ENCODE data around the gene CINP. TPM values are rescaled to one million over a fixed set of nuclear protein-coding genes. Genes with fewer than 3 reads are reported as not detected.

The CINP gene
- total and polyA plus RNA-seq, 9 of the 15 experiments (the other 6 are each of a cell fraction or from before 2014, with no cell fraction given): 36.3 to 63.2 (median 43.7) TPM

DNA sequence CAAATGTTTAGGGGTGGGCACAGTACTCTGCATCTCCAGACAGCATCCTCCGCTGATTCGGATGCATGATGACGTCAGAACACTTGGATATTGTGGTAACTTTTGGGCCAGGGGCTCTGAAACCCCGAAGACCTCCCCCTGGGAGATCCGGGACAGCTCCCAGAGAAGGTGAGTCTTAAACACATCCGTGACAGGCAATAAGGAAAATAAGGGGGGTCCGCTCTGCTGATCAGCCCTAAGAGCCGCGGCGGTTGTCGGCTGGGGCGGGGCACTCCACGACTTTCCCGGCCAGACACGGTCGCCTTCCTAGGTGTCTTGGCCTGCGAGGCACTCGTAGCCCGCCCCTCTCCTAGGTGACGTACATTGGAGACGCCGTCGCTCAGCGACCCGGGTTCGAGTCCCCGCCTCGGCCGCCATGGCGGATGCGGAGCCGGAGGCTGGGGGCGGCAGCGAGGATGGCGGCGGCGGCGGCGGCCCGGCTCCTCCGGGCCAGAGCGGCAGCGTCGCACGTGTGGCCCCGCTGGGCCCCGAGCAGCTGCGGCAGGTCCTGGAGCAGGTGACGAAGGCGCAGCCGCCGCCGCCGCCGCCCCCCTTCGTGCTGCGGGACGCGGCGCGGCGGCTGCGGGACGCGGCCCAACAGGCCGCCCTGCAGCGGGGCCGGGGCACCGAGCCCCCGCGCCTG lies 43.2 kb downstream of the CINP start, which contains the start of gene ZNF839:
Gene ZNF839 (plus strand): TSS at position 396 of the 682 bp plus-strand sequence. CDS start 20 bp downstream, at position 416.
- peak within 1 kb of the TSS; percentile 84 for H3K4me3 ChIP-seq
- in situ Hi-C loops (cut with MboI) (loop anchor here (5.0 to 10.0 kb wide), 4 partner anchors 195 to 615 kb away; partner anchors contain the start of gene DYNC1H1), intact Hi-C loops (cut with micrococcal nuclease) (loop anchor here (5.0 kb wide), 3 partner anchors 198 to 357 kb away; partner anchors contain the start of gene DYNC1H1)
- peak within 1 kb of the TSS; percentile 99 for H2AFZ ChIP-seq (ENCODE audit: low read depth, low read length)
- H3K9ac ChIP-seq (ENCODE audit: insufficient read depth in 1 of 2, low read depth in 2 of 2, low read length in 2 of 2): peak within 1 kb of the TSS; percentile 91 to 97
- FAIRE-seq (peak; percentile 67), ATAC-seq (peak; percentile 69), DNase-seq (ENCODE audit: extremely low read depth in 1 of 4, low spot score in 3 of 4) (peak; percentile 79 to 90 (median 83))
- ChIA-PET CTCF (ENCODE audit: low intra/inter-chr PET ratio) (no interaction called here), POLR2A (no interaction called here)
- H3K36me3 ChIP-seq (ENCODE audit: control insufficient read depth, insufficient read depth, low read length): peaks cover 14% of the 10 kb centered on the region; the same call in 2 of the 3 replicates
- no peaks in the 10 kb centered on the region for H3K9me3 ChIP-seq (replicated peaks; ENCODE audit: control insufficient read depth, insufficient read depth, low read depth, low read length)
- no peaks in the 10 kb centered on the region for H3K9me1 ChIP-seq (ENCODE audit: control insufficient read depth, insufficient read depth, low read length)
- 1% methylated on average over 27 of the region's 71 CpGs for WGBS (ENCODE audit: insufficient coverage, low coverage, missing lambda C conversion rate)
- peak within 1 kb of the TSS; percentile 76 for H3K27ac ChIP-seq (ENCODE audit: extremely low read depth, low read depth, low read length)
- H3K27me3 ChIP-seq (ENCODE audit: control insufficient read depth in 2 of 2, insufficient read depth in 2 of 2, low read length in 2 of 2): no peaks in the 10 kb centered on the region
- peaks cover 21 to 24% of the 10 kb centered on the region in 2 experiments; a peak in 4 of 5 replicates for H3K4me1 ChIP-seq (replicated peaks in 1 of 2; ENCODE audit: control insufficient read depth in 2 of 2, insufficient read depth in 2 of 2, low read length in 2 of 2)
- peak within 1 kb of the TSS; percentile 91 for H3K4me2 ChIP-seq (ENCODE audit: insufficient read depth, low read length)
- H4K20me1 ChIP-seq (replicated peaks; ENCODE audit: control insufficient read depth, insufficient read depth, low read length): no peaks in the 10 kb centered on the region
- BruUV-seq (replicated peaks): no TSS peak
- H3K79me2 ChIP-seq (ENCODE audit: control insufficient read depth, insufficient read depth, low read length): peaks cover 15% of the 10 kb centered on the region
- TF ChIP-seq, protein P1, sequence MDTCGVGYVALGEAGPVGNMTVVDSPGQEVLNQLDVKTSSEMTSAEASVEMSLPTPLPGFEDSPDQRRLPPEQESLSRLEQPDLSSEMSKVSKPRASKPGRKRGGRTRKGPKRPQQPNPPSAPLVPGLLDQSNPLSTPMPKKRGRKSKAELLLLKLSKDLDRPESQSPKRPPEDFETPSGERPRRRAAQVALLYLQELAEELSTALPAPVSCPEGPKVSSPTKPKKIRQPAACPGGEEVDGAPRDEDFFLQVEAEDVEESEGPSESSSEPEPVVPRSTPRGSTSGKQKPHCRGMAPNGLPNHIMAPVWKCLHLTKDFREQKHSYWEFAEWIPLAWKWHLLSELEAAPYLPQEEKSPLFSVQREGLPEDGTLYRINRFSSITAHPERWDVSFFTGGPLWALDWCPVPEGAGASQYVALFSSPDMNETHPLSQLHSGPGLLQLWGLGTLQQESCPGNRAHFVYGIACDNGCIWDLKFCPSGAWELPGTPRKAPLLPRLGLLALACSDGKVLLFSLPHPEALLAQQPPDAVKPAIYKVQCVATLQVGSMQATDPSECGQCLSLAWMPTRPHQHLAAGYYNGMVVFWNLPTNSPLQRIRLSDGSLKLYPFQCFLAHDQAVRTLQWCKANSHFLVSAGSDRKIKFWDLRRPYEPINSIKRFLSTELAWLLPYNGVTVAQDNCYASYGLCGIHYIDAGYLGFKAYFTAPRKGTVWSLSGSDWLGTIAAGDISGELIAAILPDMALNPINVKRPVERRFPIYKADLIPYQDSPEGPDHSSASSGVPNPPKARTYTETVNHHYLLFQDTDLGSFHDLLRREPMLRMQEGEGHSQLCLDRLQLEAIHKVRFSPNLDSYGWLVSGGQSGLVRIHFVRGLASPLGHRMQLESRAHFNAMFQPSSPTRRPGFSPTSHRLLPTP (IDR thresholded peaks at IDR 0.05; ENCODE audit: borderline replicate concordance, extremely low read depth, insufficient read length): peak; percentile 97
- TF ChIP-seq, protein P2, sequence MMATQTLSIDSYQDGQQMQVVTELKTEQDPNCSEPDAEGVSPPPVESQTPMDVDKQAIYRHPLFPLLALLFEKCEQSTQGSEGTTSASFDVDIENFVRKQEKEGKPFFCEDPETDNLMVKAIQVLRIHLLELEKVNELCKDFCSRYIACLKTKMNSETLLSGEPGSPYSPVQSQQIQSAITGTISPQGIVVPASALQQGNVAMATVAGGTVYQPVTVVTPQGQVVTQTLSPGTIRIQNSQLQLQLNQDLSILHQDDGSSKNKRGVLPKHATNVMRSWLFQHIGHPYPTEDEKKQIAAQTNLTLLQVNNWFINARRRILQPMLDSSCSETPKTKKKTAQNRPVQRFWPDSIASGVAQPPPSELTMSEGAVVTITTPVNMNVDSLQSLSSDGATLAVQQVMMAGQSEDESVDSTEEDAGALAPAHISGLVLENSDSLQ (IDR thresholded peaks at IDR 0.05): no peak
- TF ChIP-seq KHSRP (IDR thresholded peaks at IDR 0.05): peak; percentile 48; the same call in 1 of the 2 replicates
- no peak for TF ChIP-seq CBX3 (IDR thresholded peaks at IDR 0.05; ENCODE audit: borderline replicate concordance in 1 of 2, low read length in 2 of 2)
- no peak for TF ChIP-seq BHLHE40 (IDR thresholded peaks at IDR 0.05; ENCODE audit: low read length)
- peak; percentile 67 for TF ChIP-seq ATF1 (CRISPR knock-in tag; IDR thresholded peaks at IDR 0.05)
- peak; percentile 97 for TF ChIP-seq ATF1 (tag; IDR thresholded peaks at IDR 0.05)
- 0 out of 2 replicates have a peak, but pooled peaks have one; percentile 19 for TF ChIP-seq ZNF431 (CRISPR knock-in tag; IDR thresholded peaks at IDR 0.05)
- TF ChIP-seq IFI16 (CRISPR knock-in tag; IDR thresholded peaks at IDR 0.05): no peak
- TF ChIP-seq CCNT2 (IDR thresholded peaks at IDR 0.05; ENCODE audit: borderline replicate concordance, extremely low read depth, insufficient read length, low read depth, low read length): peak; percentile 48
- peak; percentile 45 to 94 (median 90) for TF ChIP-seq YY1 (IDR thresholded peaks at IDR 0.05; ENCODE audit: borderline replicate concordance in 1 of 3, control insufficient read depth in 1 of 3, extremely low read depth in 1 of 3, insufficient read depth in 3 of 3, insufficient read length in 1 of 3, insufficient replicate concordance in 2 of 3, low read depth in 1 of 3, low read length in 2 of 3)
- 0 out of 2 replicates have a peak, but pooled peaks have one; percentile 10 for TF ChIP-seq ARID1B (IDR thresholded peaks at IDR 0.05)
- peak; percentile 59; the same call in 1 of the 2 replicates for TF ChIP-seq RFX1 (IDR thresholded peaks at IDR 0.05)
- TF ChIP-seq, protein P3, sequence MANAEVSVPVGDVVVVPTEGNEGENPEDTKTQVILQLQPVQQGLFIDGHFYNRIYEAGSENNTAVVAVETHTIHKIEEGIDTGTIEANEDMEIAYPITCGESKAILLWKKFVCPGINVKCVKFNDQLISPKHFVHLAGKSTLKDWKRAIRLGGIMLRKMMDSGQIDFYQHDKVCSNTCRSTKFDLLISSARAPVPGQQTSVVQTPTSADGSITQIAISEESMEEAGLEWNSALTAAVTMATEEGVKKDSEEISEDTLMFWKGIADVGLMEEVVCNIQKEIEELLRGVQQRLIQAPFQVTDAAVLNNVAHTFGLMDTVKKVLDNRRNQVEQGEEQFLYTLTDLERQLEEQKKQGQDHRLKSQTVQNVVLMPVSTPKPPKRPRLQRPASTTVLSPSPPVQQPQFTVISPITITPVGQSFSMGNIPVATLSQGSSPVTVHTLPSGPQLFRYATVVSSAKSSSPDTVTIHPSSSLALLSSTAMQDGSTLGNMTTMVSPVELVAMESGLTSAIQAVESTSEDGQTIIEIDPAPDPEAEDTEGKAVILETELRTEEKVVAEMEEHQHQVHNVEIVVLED (CRISPR knock-in tag; IDR thresholded peaks at IDR 0.05): peak; percentile 35
- peak; percentile 90 for TF ChIP-seq MTA1 (IDR thresholded peaks at IDR 0.05; ENCODE audit: borderline replicate concordance)
- peak; percentile 83 for TF ChIP-seq CXXC5 (CRISPR knock-in tag; IDR thresholded peaks at IDR 0.05)
